GM19099 (cell line): Measurements from ENCODE around the gene ARHGEF1.

Source experiments
- POLR2A ChIP-seq: IDR thresholded peaks from 3 replicates; pipeline ENCODE4 v1.6.1; 2011; ENCODE audit warnings: low read depth; ENCODE audit not compliant: insufficient read length; ENCODE audit errors: extremely low read depth

ARHGEF1 gene

DNA sequence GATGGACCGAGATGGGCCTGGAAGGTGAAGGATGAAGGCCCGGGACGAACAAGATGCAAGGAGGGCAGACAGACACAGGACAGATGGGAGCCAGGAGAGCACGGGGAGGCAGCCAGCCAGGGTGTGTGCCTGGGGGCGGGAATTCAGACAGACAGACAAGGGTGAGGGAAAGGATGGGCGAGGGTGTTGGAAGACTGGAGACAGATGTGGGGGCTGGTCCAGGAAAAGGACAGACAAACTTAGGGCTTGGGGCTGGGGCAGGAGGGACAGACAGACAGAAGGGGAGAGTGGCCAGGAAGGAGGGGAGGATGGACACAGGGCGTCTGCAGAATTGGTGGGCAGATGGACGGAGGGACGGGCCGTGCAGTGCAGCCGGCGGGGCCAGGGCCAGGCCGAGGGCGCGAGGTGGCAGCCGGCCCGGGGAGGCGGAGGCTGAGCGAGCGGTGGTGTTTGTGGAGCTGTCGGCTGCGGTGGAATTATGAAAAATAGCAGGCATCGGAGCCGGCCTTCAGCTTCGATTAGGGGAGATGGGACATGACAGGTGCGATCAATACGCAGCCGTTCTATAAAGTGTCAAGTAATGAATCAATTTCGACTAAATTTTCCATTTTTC is 49.8 kb downstream of the ARHGEF1 start:
- no peak for TF ChIP-seq POLR2A

- no peak for TF ChIP-seq POLR2A
Observed at GRCh38 chr19:41933693-41934426, 50.9 kb downstream of the ARHGEF1 start.

DNA sequence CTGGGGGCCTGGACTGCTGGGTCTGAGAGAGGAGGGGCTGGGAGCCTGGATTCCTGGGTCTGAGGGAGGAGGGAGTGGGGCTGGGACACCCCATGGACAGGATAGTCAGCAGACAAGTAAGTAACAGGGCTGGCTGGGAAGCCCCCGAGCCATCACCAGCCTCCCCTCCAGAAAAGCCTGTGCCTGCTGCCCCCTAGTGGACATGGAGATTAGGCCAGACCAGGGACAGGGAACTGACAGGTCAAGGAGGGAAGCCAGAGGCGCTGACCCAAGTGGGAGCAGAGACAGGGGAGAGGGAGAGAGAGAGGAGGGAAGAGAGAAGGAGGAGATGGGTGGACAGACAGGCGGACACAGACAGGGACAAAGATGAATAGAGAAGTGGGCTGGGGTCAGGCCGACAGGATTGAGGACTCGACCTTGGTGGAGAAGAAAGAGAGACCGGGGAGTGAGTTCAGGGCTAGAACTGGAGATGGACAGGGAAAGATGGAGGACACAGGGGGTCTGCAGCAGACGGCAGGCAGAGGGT is 51.9 kb downstream of the ARHGEF1 start:
- TF ChIP-seq POLR2A: no peak

DNA sequence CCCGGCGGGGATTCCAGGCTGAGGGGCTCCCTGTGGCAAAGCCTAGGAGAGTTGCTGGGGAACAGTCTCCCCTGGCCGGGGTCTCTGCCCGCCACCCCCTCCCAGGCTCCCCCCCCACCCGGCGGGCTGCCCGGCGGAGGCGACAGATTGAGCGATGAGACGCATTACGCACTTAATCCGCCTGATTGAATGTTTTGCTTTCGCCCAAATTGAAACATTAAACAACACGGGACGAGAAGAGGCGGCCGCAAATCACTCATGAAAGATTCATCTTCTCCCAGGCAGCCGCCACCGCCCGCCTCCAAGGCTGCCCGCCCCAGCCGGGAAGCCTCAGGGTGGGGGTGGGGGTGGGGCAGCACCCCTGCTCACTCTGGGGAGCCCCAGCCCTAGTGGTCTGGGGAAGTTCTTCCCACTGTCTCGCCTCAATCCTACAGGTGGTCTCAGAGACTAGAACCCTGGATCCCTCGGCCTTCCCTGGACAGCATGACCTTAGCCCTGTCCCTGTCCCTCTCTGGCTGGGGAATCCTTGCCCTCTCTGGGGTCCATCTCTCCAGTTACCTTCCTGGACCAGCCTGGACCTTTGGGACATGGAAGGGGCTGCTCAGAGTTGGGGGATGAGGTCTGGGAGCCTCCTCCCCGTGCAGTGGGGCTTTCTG is 52.9 kb downstream of the ARHGEF1 start:
- no peak for TF ChIP-seq POLR2A

DNA sequence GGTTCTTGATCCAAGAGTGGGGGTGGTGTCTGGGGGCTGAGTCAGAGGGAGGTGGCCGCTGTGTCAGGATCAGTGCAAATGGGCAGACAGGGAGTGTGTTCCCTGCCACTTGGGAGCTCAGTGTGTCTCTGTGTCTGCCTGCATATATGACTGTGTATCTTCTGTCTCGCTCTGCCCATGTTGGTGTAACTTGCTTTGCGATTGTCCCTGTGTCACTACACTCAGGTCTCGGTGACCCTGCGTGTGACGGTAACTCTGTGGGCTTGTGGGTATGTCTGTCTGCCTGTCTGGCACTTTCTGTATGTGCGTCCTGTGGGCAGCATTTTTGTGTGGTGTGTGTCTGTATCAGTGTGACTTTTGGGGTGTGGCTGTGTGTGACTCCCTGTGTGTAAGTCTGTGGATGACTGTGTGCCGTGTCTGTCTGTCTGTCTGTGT is 53.4 kb downstream of the ARHGEF1 start:
- TF ChIP-seq POLR2A: no peak

DNA sequence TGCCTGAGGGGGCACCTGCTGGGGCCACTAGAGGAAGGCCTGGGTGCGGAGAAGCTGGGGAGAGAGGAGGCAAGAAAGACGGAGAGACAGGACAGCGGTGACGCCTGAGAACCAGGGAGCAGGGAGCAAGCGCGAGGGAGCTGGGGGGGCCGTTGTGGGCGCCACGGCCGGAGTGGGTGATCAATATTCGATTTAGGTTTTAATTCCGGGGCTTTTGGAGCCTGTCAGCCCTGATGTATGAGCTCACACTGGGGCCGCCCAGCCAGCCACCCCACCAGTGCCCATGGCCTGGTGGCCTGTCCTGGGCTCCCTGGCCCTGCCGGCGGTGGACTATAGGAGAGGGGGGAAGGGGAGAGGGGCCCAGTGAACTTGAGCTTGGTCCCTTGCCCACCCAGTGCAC is 54.0 kb downstream of the ARHGEF1 start:
- TF ChIP-seq POLR2A: no peak

DNA sequence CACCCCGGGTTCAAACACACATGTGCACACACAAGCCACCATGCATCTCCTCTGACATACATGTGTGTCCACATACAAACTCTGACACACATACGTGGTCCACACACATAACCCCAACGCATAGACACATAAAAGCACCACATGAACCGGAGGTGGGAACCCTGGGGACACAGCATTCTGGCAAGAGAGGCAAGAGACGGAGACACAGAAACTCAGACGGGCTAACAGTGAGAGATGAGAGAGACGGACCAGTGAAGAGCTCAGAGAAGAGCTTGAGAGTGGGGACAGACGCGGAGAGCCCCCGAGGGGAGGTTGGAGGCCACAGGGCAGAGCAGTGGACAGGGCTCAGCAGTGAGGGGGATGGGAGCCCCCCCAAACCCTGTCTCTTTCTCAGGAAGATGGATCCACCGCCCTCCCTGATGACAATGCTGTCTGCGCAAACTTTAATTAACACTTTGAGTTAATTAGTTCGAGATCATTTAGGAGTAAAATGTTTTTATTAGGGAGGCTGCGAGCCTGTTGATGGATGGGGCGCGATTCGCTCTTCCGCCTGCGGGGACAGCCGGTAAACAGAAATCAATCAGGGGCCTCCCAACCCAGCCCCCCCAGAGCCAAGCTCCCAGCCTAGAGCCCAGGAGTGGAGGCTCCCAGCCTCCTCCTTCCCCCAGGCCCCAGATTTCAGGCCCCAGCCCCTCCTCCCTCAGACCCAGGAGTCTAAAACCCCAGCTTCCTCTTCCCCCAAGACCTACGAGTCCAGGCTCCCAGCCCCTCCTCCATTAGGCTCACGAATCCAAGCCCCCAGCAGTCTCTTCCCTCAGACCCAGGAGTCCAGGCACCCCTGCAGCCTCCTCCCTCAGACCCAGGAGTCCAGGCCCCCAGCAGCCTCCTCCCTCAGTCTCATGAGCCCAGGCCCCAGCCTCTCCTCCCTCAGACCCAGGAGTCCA is 54.8 kb downstream of the ARHGEF1 start:
- no peak for TF ChIP-seq POLR2A

DNA sequence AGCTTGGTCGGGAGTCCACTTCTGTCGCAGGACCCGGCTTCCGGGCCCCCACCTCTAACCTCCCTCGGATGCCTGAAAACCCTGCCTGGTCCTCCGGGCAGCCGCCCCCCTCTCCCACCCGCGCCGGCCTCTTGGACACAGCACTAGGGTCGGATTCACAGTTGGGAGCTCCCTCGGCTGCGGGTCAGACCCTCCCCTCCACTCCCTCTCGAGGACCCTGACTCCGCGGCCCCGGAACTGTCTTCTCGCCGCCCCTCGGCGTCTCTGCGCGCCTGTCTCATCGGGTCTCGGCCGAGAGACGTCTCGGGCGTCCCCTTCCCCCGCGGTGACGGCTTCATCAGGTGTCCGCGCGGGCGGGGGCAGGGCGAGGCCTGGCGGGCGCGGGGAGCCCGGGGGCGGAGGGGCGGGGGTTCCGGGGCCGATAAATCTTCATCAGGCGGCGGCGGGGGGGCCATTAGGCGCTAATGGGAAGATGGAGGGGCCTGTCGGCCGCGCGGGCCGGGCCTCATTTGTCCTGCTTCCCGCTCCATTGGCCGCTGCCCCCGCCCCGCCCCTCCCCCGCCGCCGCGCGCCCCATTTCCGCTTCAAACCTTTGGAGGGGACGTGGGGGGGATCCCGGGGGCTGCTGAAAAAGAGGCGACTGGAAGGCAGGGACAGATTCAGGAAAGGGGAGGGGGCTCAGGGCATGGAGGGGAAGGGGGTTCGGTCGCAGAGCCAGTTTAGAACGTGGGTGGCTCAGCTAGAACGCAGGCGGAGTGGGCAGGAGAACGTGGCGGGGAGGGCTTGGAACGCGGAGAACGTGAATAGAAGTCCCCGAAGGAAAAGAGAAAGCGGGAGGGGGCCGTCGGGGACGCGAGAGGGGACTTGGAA is 57.1 kb downstream of the ARHGEF1 start:
- TF ChIP-seq POLR2A: peak; percentile 1

- no peak for TF ChIP-seq POLR2A
Observed at GRCh38 chr19:41940731-41941409, 57.9 kb downstream of the ARHGEF1 start.

DNA sequence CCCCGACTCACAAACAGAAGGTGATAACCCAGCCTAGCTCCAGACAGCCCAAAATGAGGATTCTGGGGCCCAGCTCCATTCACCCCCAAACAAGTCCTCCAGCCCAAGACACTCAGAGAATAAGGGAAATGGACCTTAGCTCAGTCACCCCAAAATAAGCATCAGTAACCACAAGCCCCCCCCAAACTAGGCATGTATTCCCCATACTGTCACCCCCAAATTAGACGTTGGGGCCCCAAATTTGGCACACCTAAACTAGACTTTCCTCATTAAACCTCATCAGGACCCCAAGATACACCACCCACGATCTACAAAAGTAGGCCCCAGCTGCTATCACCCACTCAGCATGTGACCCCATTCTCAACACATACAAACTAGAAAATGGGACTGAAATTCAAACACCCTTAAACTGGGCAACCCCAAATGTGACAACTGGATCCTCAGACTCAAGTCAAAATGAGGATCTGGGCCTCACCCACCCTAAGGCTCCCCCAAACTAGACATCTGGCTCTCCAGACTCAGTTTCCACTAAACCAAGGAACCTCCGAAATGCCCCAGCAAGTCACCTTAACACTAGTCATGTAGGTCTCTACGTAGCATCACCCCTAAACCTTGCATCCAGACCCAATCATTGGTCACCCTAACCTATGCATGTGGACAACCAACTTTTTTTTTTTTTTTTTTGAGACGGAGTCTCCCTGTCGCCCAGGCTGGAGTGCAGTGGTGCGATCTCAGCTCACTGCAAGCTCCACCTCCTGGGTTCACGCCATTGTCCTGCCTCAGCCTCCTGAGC is 58.6 kb downstream of the ARHGEF1 start:
- TF ChIP-seq POLR2A: no peak

GRCh38 chr19:41944336-41944735 is 61.4 kb downstream of the ARHGEF1 start:
- TF ChIP-seq POLR2A: no peak

- peak; percentile 20 for TF ChIP-seq POLR2A
Observed at GRCh38 chr19:41945135-41945766, 62.3 kb downstream of the ARHGEF1 start.
